Muscle layer of duodenum (tissue), 2 donors: Measurements from ENCODE around the gene ANKH.
"Not testable (repeated sequence)": the region's sequence is repeated elsewhere in the genome, so short reads cannot be mapped to it uniquely, and the experiment has no call there.

Experiments
- H3K27ac ChIP-seq: one replicate; pipeline ENCODE4 v1.7.0; 2013; ENCODE audit warnings: mild to moderate bottlenecking, low read length
- H3K27me3 ChIP-seq: one replicate; pipeline ENCODE4 v1.7.0; 2013; ENCODE audit warnings: low read depth, mild to moderate bottlenecking, control low read depth, low read length
- H3K36me3 ChIP-seq, 2 donors: one replicate each; pipeline ENCODE4 v1.7.0; 2013; ENCODE audit warnings: low read length in 2 of 2, control low read depth in 1 of 2, mild to moderate bottlenecking in 1 of 2; ENCODE audit not compliant: insufficient read depth in 2 of 2, control insufficient read depth in 1 of 2
- H3K4me1 ChIP-seq, 2 donors: one replicate each; pipeline ENCODE4 v1.7.0; 2013; ENCODE audit warnings: low read length in 2 of 2, mild to moderate bottlenecking in 2 of 2, control low read depth in 1 of 2, moderate library complexity in 1 of 2; ENCODE audit not compliant: insufficient read depth in 2 of 2, control insufficient read depth in 1 of 2
- H3K4me3 ChIP-seq, 2 donors: one replicate each; pipeline ENCODE4 v1.7.0; 2013; ENCODE audit warnings: low read length in 2 of 2, low read depth in 1 of 2, mild to moderate bottlenecking in 1 of 2
- H3K9me3 ChIP-seq, 2 donors: one replicate each; pipeline ENCODE4 v1.7.0; 2013; ENCODE audit warnings: low read length in 2 of 2, control low read depth in 1 of 2, mild to moderate bottlenecking in 1 of 2; ENCODE audit not compliant: control insufficient read depth in 1 of 2
- donor health status: healthy.

ANKH gene

GRCh38 chr5:14838396-14839319 lies 32.9 kb downstream of the ANKH start:
- no peak overlapping the region for H3K4me3 ChIP-seq
- H3K27ac ChIP-seq: no peak overlapping the region
- no peaks in the 10 kb centered on the region for H3K4me1 ChIP-seq
- no peaks in the 10 kb centered on the region for H3K27me3 ChIP-seq
- no peaks in the 10 kb centered on the region for H3K36me3 ChIP-seq
- H3K9me3 ChIP-seq: no peaks in the 10 kb centered on the region

DNA sequence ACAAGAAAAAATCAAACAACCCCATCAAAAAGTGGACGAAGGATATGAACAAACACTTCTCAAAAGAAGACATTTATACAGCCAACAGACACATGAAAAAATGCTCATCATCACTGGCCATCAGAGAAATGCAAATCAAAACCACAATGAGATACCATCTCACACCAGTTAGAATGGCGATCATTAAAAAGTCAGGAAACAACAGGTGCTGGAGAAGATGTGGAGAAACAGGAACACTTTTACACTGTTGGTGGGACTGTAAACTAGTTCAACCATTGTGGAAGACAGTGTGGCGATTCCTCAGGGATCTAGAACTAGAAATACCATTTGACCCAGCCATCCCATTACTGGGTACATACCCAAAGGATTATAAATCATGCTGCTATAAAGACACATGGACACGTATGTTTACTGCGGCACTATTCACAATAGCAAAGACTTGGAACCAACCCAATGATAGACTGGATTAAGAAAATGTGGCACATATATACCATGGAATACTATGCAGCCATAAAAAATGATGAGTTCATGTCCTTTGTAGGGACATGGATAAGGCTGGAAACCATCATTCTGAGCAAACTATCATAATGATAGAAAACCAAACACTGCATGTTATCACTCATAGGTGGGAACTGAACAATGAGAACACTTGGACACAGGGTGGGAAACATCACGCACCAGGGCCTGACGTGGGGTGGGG lies 34.0 kb downstream of the ANKH start:
- H3K27ac ChIP-seq, H3K27me3 ChIP-seq, H3K36me3 ChIP-seq, H3K4me1 ChIP-seq, H3K9me3 ChIP-seq, H3K4me3 ChIP-seq: not testable (repeated sequence)

- H3K9me3 ChIP-seq: no peaks in the 10 kb centered on the region
- H3K4me1 ChIP-seq: no peaks in the 10 kb centered on the region
- H3K36me3 ChIP-seq: no peaks in the 10 kb centered on the region
- H3K27me3 ChIP-seq: no peaks in the 10 kb centered on the region
- no peak overlapping the region for H3K27ac ChIP-seq
- H3K4me3 ChIP-seq: no peak overlapping the region
These were observed 36.7 kb downstream of the ANKH start for GRCh38 chr5:14834584-14835550.

GRCh38 chr5:14834062-14834461 lies 37.5 kb downstream of the ANKH start:
- no peaks in the 10 kb centered on the region for H3K36me3 ChIP-seq
- no peak overlapping the region for H3K4me3 ChIP-seq
- no peaks in the 10 kb centered on the region for H3K27me3 ChIP-seq
- H3K4me1 ChIP-seq: no peaks in the 10 kb centered on the region
- no peaks in the 10 kb centered on the region for H3K9me3 ChIP-seq
- no peak overlapping the region for H3K27ac ChIP-seq

DNA sequence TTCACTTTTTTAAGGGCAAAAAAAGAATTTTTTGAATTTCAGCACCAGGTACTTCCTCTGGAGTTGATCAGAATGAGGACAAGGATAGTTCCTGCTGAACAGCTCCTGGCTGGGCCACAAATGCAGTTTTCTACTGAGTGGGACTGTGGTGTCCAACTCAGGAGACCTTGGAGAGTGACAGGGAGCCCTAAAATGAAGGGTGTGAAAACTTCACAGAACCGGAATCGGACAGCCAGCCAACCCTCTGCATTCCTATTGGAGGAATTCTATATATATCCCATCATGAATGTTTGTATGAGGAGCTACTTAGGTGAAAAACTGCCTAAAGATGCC lies 40.6 kb downstream of the ANKH start:
- Histone ChIP-seq H3K27ac (no peak overlapping the region), H3K4me1 (no peaks in the 10 kb centered on the region), H3K9me3 (no peaks in the 10 kb centered on the region), H3K27me3 (no peaks in the 10 kb centered on the region), H3K36me3 (no peaks in the 10 kb centered on the region), H3K4me3 (no peak overlapping the region)

DNA sequence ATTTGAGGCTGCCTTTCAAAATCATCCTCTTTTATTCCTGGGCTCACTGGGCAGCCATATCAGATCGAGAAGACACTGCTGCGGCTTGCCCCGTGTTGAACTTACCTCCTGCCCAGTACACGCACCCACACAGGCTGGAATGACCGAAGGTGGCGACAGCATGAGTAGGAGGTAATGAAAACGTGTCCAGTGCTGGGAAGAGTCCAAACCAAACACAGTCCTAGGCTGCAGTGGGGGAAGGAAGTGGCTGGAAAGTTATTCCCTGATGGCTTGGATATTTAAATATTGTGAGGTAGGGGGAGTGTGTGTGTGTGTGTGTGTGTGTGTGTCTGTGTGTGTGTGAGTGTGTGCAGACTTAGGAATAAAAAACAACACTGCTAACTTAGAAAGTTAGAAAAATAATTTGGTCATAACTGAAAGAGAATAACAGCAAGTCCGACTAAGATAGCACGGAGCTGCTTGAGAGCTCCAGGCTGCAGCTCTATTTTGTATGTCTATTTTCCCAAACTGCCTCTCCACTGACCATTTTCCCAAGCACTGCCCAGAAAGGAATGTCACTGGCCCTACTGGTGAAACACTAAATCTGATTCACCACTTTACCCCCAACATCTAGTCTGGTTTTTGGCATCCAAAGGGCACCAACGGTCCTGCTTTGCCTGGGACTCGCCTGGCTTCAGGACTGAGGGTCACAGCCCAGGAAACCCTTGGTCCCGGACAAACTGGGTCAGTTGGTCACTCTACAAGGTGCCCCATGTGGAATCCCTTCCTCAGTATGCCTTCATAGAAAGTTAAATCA lies 41.2 kb downstream of the ANKH start:
- Histone ChIP-seq H3K4me3 (no peak overlapping the region), H3K27me3 (no peaks in the 10 kb centered on the region), H3K9me3 (no peaks in the 10 kb centered on the region), H3K4me1 (no peaks in the 10 kb centered on the region), H3K27ac (no peak overlapping the region), H3K36me3 (no peaks in the 10 kb centered on the region)

DNA sequence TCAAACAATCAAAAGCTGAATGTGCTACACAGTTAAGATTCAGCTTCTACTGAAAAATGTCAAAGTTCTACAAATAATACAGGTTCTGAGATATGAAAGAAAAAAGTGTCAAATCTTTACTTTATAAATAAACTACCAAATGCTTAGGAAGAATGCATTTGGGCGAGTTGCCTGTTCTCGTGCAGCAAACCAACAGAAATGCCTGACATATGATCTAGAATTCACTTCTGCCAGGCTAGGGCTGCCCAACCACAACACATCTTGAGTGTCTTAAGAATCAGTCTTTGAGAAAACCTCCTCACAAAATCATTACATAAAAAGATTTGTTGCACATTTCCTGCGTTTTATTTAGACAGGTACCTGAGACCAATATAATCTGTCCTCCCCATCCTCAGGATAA lies 42.2 kb downstream of the ANKH start:
- no peaks in the 10 kb centered on the region for H3K4me1 ChIP-seq
- no peak overlapping the region for H3K27ac ChIP-seq

GRCh38 chr5:14826714-14827113 lies 44.9 kb downstream of the ANKH start:
- no peaks in the 10 kb centered on the region for H3K4me1 ChIP-seq
- no peaks in the 10 kb centered on the region for H3K36me3 ChIP-seq
- no peak overlapping the region for H3K4me3 ChIP-seq
- H3K27ac ChIP-seq: no peak overlapping the region
- no peaks in the 10 kb centered on the region for H3K9me3 ChIP-seq
- no peaks in the 10 kb centered on the region for H3K27me3 ChIP-seq

More for the DNA sequence above, 42.2 kb downstream of the ANKH start:
- Histone ChIP-seq H3K27me3 (no peaks in the 10 kb centered on the region), H3K36me3 (no peaks in the 10 kb centered on the region), H3K4me3 (no peak overlapping the region), H3K9me3 (no peaks in the 10 kb centered on the region)

DNA sequence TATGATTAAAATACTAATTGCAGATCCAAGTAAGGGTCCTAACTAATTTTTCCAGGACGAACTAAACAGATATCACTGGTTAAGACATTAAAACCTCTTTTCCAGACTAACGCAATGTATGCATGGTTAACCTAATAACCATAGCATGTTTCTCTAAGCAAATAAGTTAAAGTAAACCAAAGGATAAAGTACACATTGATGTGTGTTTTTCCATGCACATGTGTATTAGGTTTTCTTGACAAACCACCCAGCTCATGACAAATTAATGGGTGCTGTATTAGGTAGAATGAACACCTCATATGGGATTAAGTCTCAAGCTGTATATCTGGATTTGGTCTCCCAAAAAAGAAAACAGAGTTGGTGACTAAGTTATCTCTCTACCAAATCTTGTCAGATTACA lies 45.6 kb downstream of the ANKH start:
- no peak overlapping the region for H3K27ac ChIP-seq
- H3K36me3 ChIP-seq: no peaks in the 10 kb centered on the region
- H3K4me3 ChIP-seq: no peak overlapping the region
- H3K9me3 ChIP-seq: no peaks in the 10 kb centered on the region
- no peaks in the 10 kb centered on the region for H3K27me3 ChIP-seq
- H3K4me1 ChIP-seq: peaks cover 0 to 3% of the 10 kb centered on the region in 2 donors

DNA sequence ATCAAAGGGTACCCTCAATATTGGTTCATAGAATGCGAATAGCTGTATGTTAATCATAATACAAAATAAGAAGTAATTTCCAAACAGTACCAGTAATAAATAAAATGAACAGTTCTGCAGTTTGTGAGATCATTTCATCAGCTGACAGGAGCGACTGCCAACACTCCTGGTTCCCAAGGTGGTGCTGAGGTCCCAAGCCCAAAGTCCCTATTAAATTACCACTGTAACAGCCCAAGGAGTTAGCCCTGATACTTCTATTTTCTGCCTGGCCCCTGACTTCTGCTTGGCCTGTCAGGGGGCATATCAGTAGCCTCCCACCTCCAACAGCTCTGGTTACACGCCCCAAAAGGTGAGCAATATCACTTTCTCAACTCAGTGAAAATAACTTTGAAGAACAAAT lies 47.1 kb downstream of the ANKH start:
- Histone ChIP-seq H3K4me1 (peaks cover 0 to 3% of the 10 kb centered on the region in 2 donors), H3K9me3 (no peaks in the 10 kb centered on the region), H3K36me3 (no peaks in the 10 kb centered on the region), H3K4me3 (no peak overlapping the region), H3K27ac (no peak overlapping the region), H3K27me3 (no peaks in the 10 kb centered on the region)
